Right lobe of liver (tissue), 6 donors: ENCODE results near the gene TUFM. TPM values are rescaled to one million over a fixed set of nuclear protein-coding genes. Genes with fewer than 3 reads are reported as not detected.
"Not testable (repeated sequence)": the region's sequence is repeated elsewhere in the genome, so short reads cannot be mapped to it uniquely, and the experiment has no call there.

Experiments
- ATAC-seq, 4 donors: fragments of 200-7000 bp; cut with Tn5 transposase; one replicate each; pipeline ENCODE4 v1.9.1; 2020; ENCODE audit warnings: mild to moderate bottlenecking in 4 of 4, moderate library complexity in 4 of 4
- DNase-seq, 3 donors: peaks; one replicate each; pipeline ENCODE4 v3.0.0-alpha.2; 2020
- H3K27ac ChIP-seq, 3 donors: fragments of 200-600 bp; one replicate each; pipeline ENCODE4 v1.8.0; 2022
- H3K27me3 ChIP-seq, 2 donors: fragments of 200-600 bp; one replicate each; pipeline ENCODE4 v1.8.0; 2022
- H3K36me3 ChIP-seq, 4 donors: fragments of 200-600 bp; sonication (generic) in 1 of 4; one replicate each; pipeline versions ENCODE4 v1.5.1 to v1.8.0; 2017 to 2022; ENCODE audit warnings: control low read depth in 1 of 4
- H3K4me1 ChIP-seq, 4 donors: fragments of 200-600 bp; sonication (generic) in 1 of 4; one replicate each; pipeline versions ENCODE4 v1.5.1 to v1.8.0; 2017 to 2022; ENCODE audit warnings: control low read depth in 1 of 4
- H3K4me3 ChIP-seq, 3 donors: fragments of 200-600 bp; one replicate each; pipeline ENCODE4 v1.8.0; 2022
- H3K9me3 ChIP-seq, 4 donors: fragments of 200-600 bp; sonication (generic) in 1 of 4; one replicate each; pipeline versions ENCODE4 v1.5.1 to v1.8.0; 2017 to 2022; ENCODE audit warnings: control low read depth in 1 of 4
- WGBS: methylation state at CpG from one replicate; pipeline ENCODE4 v1.1.6; 2018; ENCODE audit warnings: low coverage, low lambda C conversion rate; ENCODE audit not compliant: insufficient coverage; ENCODE audit errors: missing lambda C conversion rate; 5-methylcytosine and 5-hydroxymethylcytosine counted together
- intact Hi-C, 2 donors: fragments of 100-400 bp; cut with DNase I; formaldehyde crosslinking; loops; one replicate each; pipeline versions ENCODE4 v1.11.2 to v1.14.1; 2022
- microRNA-seq, 2 donors: library from miRNA; unstranded; fragments of <30 nt; microRNA quantifications; one replicate each; pipeline ENCODE4, GENCODE V29; 2019 to 2020
- small RNA-seq, 2 experiments: library from RNA; depleted of rRNA; stranded (forward); fragments of <200 nt; gene quantifications; one replicate each; pipeline ENCODE3, GENCODE V24; 2016
- total RNA-seq, 6 experiments: library from RNA; depleted of rRNA in 2 of 6; stranded (reverse); fragments of >200 nt in 2 of 6; fragmentation: NEBNext Ultra II Directional in 3 of 6; extraction: Animal tissue kit (Norgen Biotek cat#: 25700) in 3 of 6; gene quantifications; one replicate each; pipeline versions ENCODE4 v1.1.0 to v1.2.4, GENCODE V29; 2016 to 2023
- TF ChIP-seq, protein P1 (sequence below), 4 donors: fragments of 200-600 bp in 3 of 4; fragments of 450-650 bp in 1 of 4; IDR thresholded peaks; one replicate each; pipeline versions ENCODE4 v1.5.1 to v1.8.0; 2016 to 2022; ENCODE audit warnings: antibody characterized with exemption in 4 of 4, mild to moderate bottlenecking in 2 of 4
- donor health status: DM: no; HTN: yes; CAD: no.
- donor health status: DM: no; HTN: no; CAD: no.
- donor health status: DM: no; HTN: no; CAD: no.
- donor health status: DM: no; HTN: yes; CAD: no.
- donor health status: DM: no; HTN: yes; CAD: no.

Gene TUFM
- total RNA-seq, 6 experiments from 2014 or later: 103 to 169 (median 141) TPM

DNA sequence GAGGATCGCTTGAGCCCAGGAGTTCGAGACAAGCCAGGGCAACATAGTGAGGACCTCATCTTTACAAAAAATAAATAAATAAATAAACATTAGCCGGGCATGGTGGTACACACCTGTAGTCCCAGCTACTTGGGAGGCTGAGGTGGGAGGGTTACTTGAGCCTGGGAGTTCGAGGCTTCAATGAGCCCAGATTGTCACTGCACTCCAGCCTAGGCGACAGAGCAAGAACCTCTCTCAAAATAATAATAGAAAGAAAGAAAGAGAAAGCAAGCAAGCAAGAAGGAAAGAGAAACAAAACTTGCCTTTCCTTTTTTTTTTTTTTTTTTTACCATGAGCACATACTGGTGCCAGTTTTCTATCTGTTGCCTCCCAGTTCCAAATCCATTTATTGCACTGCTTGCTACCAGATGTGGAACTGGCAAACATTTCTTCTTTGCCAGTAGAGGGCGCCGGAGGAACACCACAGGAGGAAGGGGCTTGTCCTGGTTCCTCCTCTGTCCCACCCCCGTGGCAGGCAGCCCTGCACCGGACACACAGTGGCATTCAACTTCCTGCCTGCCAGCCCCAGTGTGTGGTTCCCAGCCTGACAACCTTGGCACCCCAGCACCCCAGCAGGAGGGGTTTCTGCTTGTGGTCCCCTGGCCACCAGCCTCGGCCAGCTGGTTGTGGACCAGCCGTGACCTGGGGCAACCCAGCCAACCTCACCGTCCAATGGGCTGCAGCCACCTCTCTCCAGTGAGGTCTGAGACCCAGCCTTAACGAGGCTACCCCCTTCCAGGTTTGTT is 43.7 kb downstream of the TUFM start:
- H3K4me3 ChIP-seq, H3K27ac ChIP-seq, H3K36me3 ChIP-seq, H3K27me3 ChIP-seq, H3K9me3 ChIP-seq, H3K4me1 ChIP-seq, intact Hi-C loops: not testable (repeated sequence)
- TF ChIP-seq, protein P1, sequence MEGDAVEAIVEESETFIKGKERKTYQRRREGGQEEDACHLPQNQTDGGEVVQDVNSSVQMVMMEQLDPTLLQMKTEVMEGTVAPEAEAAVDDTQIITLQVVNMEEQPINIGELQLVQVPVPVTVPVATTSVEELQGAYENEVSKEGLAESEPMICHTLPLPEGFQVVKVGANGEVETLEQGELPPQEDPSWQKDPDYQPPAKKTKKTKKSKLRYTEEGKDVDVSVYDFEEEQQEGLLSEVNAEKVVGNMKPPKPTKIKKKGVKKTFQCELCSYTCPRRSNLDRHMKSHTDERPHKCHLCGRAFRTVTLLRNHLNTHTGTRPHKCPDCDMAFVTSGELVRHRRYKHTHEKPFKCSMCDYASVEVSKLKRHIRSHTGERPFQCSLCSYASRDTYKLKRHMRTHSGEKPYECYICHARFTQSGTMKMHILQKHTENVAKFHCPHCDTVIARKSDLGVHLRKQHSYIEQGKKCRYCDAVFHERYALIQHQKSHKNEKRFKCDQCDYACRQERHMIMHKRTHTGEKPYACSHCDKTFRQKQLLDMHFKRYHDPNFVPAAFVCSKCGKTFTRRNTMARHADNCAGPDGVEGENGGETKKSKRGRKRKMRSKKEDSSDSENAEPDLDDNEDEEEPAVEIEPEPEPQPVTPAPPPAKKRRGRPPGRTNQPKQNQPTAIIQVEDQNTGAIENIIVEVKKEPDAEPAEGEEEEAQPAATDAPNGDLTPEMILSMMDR (IDR thresholded peaks at IDR 0.05): peak in 3 of 4 donors; percentile 11 to 39 (median 36)
- 42% methylated on average over 6 of the region's 13 CpGs for WGBS
- DNase-seq (peak in 1 of 3 donors; percentile 38), ATAC-seq (peak; percentile 95 to 99 (median 98))

Small RNAs within 50 kb of the gene (microRNA-seq; reads per million reads assigned to microRNA genes)
- 0 reads per million in 2 donors for gene MIR4721

Small RNAs within 50 kb of the gene (small RNA-seq; reads per million reads assigned to genes)
- gene RF00416: 0 reads per million in 2 experiments

Other genes starting within 250 kb of the TUFM start
- 10 to 100 TPM; 10.1 to 48.3 (median 18.0) TPM for gene SULT1A2, start 249.3 kb downstream of the TUFM start, total RNA-seq
- 100 to 1,000 TPM; 132 to 335 (median 207) TPM for gene SULT1A1, start 236.3 kb downstream of the TUFM start, total RNA-seq
- gene NPIPB8, start 208.3 kb downstream of the TUFM start, total RNA-seq: 1 to 10 TPM in 1 of 6 experiments, under 1 TPM in 2, not detected in 3; 0.89 to 2.1 (median 0.93) TPM
- 100 to 1,000 TPM; 145 to 260 (median 203) TPM for gene EIF3C, start 134.9 kb downstream of the TUFM start, total RNA-seq
- 1 to 10 TPM in 3 of 6 experiments, under 1 TPM in 3; 0.40 to 3.4 (median 0.91) TPM for gene NPIPB9, start 94.6 kb downstream of the TUFM start, total RNA-seq
- 10 to 100 TPM; 40.5 to 78.1 (median 57.2) TPM for gene ATXN2L, start 23.3 kb downstream of the TUFM start, total RNA-seq
- 10 to 100 TPM; 13.2 to 27.1 (median 20.6) TPM for gene SH2B1, start 17.5 kb upstream of the TUFM start, total RNA-seq
- gene ATP2A1, start 32.1 kb upstream of the TUFM start, total RNA-seq: 1 to 10 TPM in 2 of 6 experiments, under 1 TPM in 4; 0.42 to 3.6 (median 0.77) TPM
- gene RABEP2, start 78.9 kb upstream of the TUFM start, total RNA-seq: 10 to 100 TPM in 2 of 6 experiments, 1 to 10 TPM in 4; 5.0 to 21.0 (median 9.1) TPM
- gene CD19, start 85.6 kb upstream of the TUFM start, total RNA-seq: under 1 TPM in 1 of 6 experiments, not detected in 5; 0.10 TPM
- gene NFATC2IP, start 104.6 kb upstream of the TUFM start, total RNA-seq: 10 to 100 TPM; 10.3 to 16.5 (median 13.1) TPM
- gene SPNS1, start 128.4 kb upstream of the TUFM start, total RNA-seq: 10 to 100 TPM; 13.7 to 21.2 (median 17.7) TPM
- gene LAT, start 138.7 kb upstream of the TUFM start, total RNA-seq: 1 to 10 TPM; 1.8 to 5.2 (median 3.1) TPM